K562 (cell line): ENCODE measurements around the gene TJP2. TPM values are rescaled to one million over a fixed set of nuclear protein-coding genes. Genes with fewer than 3 reads are reported as not detected.

ENCODE experiments used
- CHD1 ChIP-seq: fragments of 200-600 bp; sonication (generic); IDR thresholded peaks from one replicate; pipeline ENCODE4 v1.6.1; 2012; ENCODE audit warnings: mild to moderate bottlenecking, moderate library complexity, low read length, inconsistent platforms
- ERF ChIP-seq: fragments of 450-650 bp; formaldehyde crosslinking; IDR thresholded peaks from 2 replicates; pipeline ENCODE4 v1.4.0; 2020; ENCODE audit warnings: mild to moderate bottlenecking, mixed read lengths
- FIP1L1 ChIP-seq: fragments of 200-400 bp; formaldehyde crosslinking; IDR thresholded peaks from 2 replicates; pipeline ENCODE4 v1.6.1; 2018; ENCODE audit warnings: mild to moderate bottlenecking, low read depth, low read length; ENCODE audit not compliant: poor library complexity, severe bottlenecking
- KAT7 ChIP-seq: sonication (generic); formaldehyde crosslinking; IDR thresholded peaks from 2 replicates; pipeline ENCODE4 v1.8.0; 2022; ENCODE audit warnings: missing genetic modification reagents, mild to moderate bottlenecking, borderline replicate concordance
- RBFOX2 ChIP-seq: fragments of 200-400 bp; formaldehyde crosslinking; IDR thresholded peaks from 2 replicates; pipeline ENCODE4 v1.6.1; 2017; ENCODE audit warnings: low read depth, mild to moderate bottlenecking, low read length, moderate library complexity
- SAP30 ChIP-seq: fragments of 200-600 bp; sonication (generic); IDR thresholded peaks from 2 replicates; pipeline ENCODE4 v1.6.1; 2012; ENCODE audit warnings: borderline replicate concordance, low read depth, mild to moderate bottlenecking, moderate library complexity, low read length, control low read depth, inconsistent platforms; ENCODE audit not compliant: insufficient read depth, poor library complexity, severe bottlenecking
- SPI1 ChIP-seq: IDR thresholded peaks from 2 replicates; pipeline ENCODE4 v1.6.1; 2011; ENCODE audit warnings: low read depth, low read length, control low read depth, borderline replicate concordance
- TAF1 ChIP-seq: IDR thresholded peaks from 2 replicates; pipeline ENCODE4 v1.6.1; 2011; ENCODE audit warnings: mild to moderate bottlenecking, low read length, moderate library complexity; ENCODE audit not compliant: insufficient read depth, control insufficient read depth, severe bottlenecking; ENCODE audit errors: extremely low read depth
- ZNF695 ChIP-seq: fragments of 450-650 bp; formaldehyde crosslinking; IDR thresholded peaks from 2 replicates; pipeline ENCODE4 v1.4.0; 2020; ENCODE audit warnings: mild to moderate bottlenecking, moderate library complexity
- polyA plus RNA-seq, 8 experiments: library from polyadenylated mRNA; depleted of rRNA in 4 of 8; stranded (reverse) in 5 of 8; unstranded in 3 of 8; fragments of >200 nt; fragmentation: Nextera tagmentation in 2 of 8; fragmentation: Illumina TruSeq in 1 of 8; extraction: Ambion mirVana in 2 of 8; extraction: Trizol in 1 of 8; gene quantifications; 2 replicates each; pipeline versions ENCODE4 v1.2.1 to v1.2.3, GENCODE V29; 2011 to 2014; ENCODE audit warnings: inconsistent platforms in 1 of 8, missing spikeins in 1 of 8
- total RNA-seq, 7 experiments: library from RNA; depleted of rRNA in 6 of 7; stranded (reverse); fragments of >200 nt in 6 of 7; fragmentation: Illumina TruSeq in 2 of 7; extraction: Trizol in 2 of 7; gene quantifications; 2 replicates each; pipeline versions ENCODE4 v1.2.1 to v1.2.3, GENCODE V29; 2011 to 2021; ENCODE audit warnings: low replicate concordance in 1 of 7

Gene TJP2
- total and polyA plus RNA-seq, 9 of the 15 experiments (the other 6 are each of a cell fraction or from before 2014, with no cell fraction given): 4.0 to 24.1 (median 16.8) TPM

GRCh38 chr9:69173891-69174615, at the start of gene TJP2 (continued):
- TF ChIP-seq RBFOX2 (peak; percentile 83), FIP1L1 (peak; percentile 17), CHD1 (peak; percentile 63), SPI1 (no peak), SAP30 (peak; percentile 81), KAT7 (0 out of 2 replicates have a peak, but pooled peaks have one; percentile 69), ZNF695 (CRISPR knock-in tag) (no peak), TAF1 (peak; percentile 32), ERF (CRISPR knock-in tag) (0 out of 2 replicates have a peak, but pooled peaks have one; percentile 75)
